GM06990 (cell line): ENCODE results near the gene PODN.

Experiments
- DNase-seq: peaks from one replicate; pipeline ENCODE4 v3.0.0-alpha.2; 2011; ENCODE audit not compliant: insufficient read length; ENCODE audit errors: extremely low read depth
- H3K27me3 ChIP-seq: replicated peaks from 2 replicates; pipeline ENCODE4 v1.6.0; 2011; ENCODE audit warnings: low read length; ENCODE audit not compliant: control insufficient read depth, insufficient read depth
- H3K36me3 ChIP-seq: 2 replicates; pipeline ENCODE4 v1.5.1; 2011; ENCODE audit warnings: low read length; ENCODE audit not compliant: control insufficient read depth, insufficient read depth
- H3K4me3 ChIP-seq: replicated peaks from 2 replicates; pipeline ENCODE4 v1.5.1; 2011; ENCODE audit warnings: low read depth, mild to moderate bottlenecking, control low read depth, low read length
- TF ChIP-seq, protein P1 (sequence below): IDR thresholded peaks from 2 replicates; pipeline ENCODE4 v1.5.1; 2011; ENCODE audit warnings: low read length, control low read depth, mild to moderate bottlenecking, inconsistent platforms; ENCODE audit not compliant: insufficient read depth, poor library complexity, severe bottlenecking

The PODN gene

DNA sequence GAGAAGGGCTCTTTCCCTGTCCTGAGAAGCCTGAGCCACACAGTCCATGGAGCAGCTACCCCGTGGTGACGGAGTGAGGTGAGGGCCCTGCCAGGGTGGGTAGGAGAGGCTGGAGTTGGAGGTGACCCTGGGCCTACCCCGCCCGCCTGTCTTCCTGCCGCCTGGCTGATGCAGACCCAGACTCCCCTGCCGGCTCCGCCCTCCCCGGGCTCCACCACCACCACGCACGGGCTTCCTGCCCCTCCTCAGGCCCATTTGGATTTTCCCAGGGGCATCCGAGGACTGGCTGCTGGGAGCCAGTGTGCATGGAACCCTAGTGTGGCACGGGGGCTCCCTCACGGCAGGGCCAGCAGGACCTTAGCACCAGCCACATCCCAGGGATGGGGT lies 32.5 kb downstream of the PODN start:
- DNase-seq: no peak
- Histone ChIP-seq H3K4me3 (no peak overlapping the region), H3K27me3 (no peaks in the 10 kb centered on the region), H3K36me3 (no peaks in the 10 kb centered on the region)
- TF ChIP-seq, protein P1, sequence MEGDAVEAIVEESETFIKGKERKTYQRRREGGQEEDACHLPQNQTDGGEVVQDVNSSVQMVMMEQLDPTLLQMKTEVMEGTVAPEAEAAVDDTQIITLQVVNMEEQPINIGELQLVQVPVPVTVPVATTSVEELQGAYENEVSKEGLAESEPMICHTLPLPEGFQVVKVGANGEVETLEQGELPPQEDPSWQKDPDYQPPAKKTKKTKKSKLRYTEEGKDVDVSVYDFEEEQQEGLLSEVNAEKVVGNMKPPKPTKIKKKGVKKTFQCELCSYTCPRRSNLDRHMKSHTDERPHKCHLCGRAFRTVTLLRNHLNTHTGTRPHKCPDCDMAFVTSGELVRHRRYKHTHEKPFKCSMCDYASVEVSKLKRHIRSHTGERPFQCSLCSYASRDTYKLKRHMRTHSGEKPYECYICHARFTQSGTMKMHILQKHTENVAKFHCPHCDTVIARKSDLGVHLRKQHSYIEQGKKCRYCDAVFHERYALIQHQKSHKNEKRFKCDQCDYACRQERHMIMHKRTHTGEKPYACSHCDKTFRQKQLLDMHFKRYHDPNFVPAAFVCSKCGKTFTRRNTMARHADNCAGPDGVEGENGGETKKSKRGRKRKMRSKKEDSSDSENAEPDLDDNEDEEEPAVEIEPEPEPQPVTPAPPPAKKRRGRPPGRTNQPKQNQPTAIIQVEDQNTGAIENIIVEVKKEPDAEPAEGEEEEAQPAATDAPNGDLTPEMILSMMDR: no peak

DNA sequence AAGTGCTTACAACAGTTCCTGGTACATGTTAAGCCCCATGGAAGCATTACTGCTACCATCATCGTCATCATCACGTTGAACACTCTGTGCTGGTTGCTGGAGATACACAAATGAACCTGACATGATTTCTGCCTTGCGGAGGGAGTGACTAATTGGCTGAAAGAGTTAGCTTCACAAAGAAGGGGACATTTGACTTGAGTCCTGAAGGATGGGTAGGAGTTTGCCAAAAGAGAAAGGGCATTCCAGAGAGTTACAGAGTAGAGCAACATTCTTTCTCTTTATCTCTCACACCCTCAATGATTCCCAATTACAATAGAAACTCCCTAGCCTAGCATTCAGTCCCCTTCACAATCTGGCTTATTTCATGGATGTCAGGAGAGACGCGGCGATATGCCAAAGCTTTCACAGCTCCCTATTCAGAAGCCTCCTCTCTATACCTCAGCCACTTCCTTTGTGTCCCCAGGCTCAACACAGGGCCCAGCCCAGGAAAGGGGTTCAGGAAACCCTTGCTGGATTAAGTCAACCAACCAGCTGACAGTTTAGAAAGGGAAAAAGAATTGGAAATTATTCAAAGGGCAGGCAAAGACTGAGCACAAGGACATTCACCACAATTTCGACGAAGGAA lies 42.4 kb downstream of the PODN start:
- H3K36me3 ChIP-seq: no peaks in the 10 kb centered on the region
- no peaks in the 10 kb centered on the region for H3K27me3 ChIP-seq
- no peak overlapping the region for H3K4me3 ChIP-seq
- TF ChIP-seq, protein P1: no peak
- no peak for DNase-seq

DNA sequence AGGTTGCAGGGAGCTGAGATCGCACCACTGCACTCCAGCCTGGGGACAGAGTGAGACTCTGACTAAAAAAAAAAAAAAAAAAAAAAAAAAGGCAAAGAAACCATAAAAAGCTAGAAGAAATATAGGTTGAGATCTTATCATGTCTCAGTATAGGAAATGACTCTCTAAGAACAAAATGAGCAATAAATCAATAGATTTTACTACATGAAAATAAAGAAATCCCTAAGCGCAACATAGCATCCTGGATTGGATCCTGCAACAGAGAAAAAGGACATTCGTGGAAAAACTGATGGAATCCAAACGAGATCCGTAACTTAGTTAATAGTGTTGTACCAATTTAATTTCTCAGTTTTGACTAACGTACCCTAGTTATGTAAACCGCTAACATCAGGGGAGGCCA lies 45.1 kb downstream of the PODN start:
- no peak for DNase-seq

DNA sequence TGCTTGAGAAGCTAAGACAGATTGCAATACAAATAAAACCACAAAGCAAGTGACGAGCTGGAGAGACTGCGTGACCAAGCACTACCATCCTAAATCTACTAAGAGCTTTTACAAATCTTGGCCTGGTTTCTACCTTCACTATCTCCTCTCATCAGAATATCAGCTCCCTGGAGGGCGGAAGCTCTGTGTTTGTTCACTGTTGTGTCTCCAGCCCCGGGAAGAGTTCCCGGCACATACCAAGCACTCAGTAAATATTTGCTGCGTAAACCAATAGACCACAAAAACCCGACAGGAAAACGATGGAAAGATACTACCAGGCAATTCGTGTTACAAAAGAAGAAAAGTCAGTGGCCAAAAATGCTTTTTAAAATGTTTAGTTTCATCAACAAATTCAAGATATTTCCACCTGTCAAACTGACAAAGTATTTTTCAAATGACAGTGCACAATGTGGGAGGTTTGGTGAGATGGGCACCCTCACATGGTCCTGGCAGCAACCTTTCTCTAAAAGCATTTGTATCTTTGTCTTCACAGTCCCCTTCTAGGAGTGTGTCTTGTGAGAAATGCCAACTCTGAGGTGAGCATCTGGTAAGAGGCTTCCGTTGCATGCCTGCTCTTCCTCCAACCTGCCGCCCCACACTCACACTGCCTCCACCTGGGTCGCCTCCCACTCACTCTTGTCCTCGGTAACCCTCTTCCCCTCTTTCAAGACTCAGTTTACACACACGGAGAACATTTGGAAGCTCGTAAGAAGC lies 45.7 kb downstream of the PODN start:
- TF ChIP-seq, protein P1: no peak
- Histone ChIP-seq H3K4me3 (no peak overlapping the region), H3K36me3 (no peaks in the 10 kb centered on the region), H3K27me3 (no peaks in the 10 kb centered on the region)
- DNase-seq: no peak

More for the DNA sequence above, 45.1 kb downstream of the PODN start:
- TF ChIP-seq, protein P1: no peak
- Histone ChIP-seq H3K4me3 (no peak overlapping the region), H3K36me3 (no peaks in the 10 kb centered on the region), H3K27me3 (no peaks in the 10 kb centered on the region)

DNA sequence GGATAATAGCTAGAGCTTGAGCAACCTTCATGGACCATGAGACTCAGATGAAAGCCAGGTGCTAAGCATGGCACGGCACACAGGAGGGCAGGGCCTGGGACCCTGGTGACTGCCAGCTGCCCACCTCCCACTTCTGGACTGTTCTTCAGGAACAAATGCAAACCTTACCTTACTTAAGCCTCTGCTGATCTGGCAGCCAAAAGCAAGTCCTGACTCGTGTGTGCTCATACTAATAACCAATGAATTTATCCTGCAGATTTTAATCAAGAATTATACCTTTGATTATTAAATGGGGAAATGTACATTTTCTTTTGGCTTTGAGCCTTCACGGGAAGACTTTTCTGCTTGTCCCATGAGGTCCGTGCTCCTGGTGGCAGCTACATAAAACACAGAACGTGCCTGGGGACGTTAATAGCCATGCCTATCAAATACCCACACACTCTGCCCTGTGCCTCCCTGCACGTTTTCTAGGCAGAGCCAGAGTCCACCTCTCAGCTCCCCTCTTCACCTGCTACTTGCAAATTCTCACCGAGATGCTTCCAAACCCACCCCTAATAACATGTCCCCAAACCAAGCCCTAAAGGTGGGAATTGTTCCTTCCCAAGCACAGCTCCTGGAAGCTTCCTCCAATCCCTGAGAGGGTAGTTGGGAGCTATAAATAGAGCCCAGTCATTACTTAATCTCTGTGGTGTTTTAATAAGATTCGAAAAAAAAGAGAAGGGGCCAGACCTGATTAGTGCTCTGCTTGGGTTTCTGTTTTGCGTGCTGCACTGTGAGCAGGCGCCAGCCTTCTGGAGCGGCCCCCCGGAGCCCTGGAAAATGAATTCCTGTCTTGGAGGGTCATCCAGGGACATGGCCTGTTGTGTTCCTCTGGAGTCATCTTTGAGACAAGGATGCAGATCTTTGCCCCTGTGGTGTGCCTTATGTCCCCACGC lies 46.9 kb downstream of the PODN start:
- Histone ChIP-seq H3K27me3 (no peaks in the 10 kb centered on the region), H3K36me3 (no peaks in the 10 kb centered on the region), H3K4me3 (no peak overlapping the region)
- TF ChIP-seq, protein P1: no peak
- no peak for DNase-seq
